ENCODE data around the gene RAB8B.

RAB8B gene

DNA sequence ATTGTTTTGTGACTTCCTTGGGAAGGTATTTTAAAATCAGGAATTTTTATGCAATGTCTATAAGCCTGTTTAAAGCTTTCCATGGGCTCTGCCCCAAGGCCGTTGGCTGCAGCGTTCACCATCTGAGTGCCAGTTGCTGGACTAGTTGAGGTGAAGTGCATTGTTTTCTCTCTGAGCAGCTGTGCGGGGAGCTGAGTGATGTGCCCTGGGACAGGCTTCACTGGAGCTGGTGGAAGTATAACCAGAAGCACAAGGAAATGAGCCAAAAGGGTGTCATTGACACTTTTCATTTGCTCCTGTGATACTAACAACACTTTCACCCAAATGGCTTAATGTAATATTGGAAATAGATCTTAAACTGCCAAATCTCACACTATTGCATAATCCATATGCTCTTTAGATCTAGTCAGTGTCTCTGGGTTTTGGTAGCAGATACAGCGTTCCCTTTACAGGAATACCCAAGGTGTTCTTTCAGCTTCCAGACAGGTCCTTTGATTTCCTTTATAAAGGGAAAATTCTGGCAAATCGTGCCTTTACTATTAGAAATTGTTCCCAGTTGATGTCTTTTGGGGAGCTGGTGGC is 117.2 kb downstream of the RAB8B start:
- no peak overlapping the region for H3K4me3 ChIP-seq (ENCODE audit: low read depth, low read length)
- TF ChIP-seq ZNF302 (tag by site-specific recombination; IDR thresholded peaks at IDR 0.05; ENCODE audit: low read depth) (no peak), ZNF24 (tag by site-specific recombination; IDR thresholded peaks at IDR 0.05) (no peak), YY2 (tag by site-specific recombination; IDR thresholded peaks at IDR 0.05) (no peak), ZNF610 (tag by site-specific recombination; IDR thresholded peaks at IDR 0.05; ENCODE audit: borderline replicate concordance) (no peak), ZNF623 (tag by site-specific recombination; IDR thresholded peaks at IDR 0.05) (no peak), ZNF76 (tag by site-specific recombination; IDR thresholded peaks at IDR 0.05; ENCODE audit: borderline replicate concordance, low read depth) (no peak), ZNF473 (tag by site-specific recombination; IDR thresholded peaks at IDR 0.05) (no peak), ZNF175 (tag by site-specific recombination; IDR thresholded peaks at IDR 0.05) (no peak), ZSCAN30 (tag by site-specific recombination; IDR thresholded peaks at IDR 0.05) (no peak), ZNF335 (tag by site-specific recombination; conservative IDR thresholded peaks at IDR 0.05) (no peak)
- TF ChIP-seq, protein P1, sequence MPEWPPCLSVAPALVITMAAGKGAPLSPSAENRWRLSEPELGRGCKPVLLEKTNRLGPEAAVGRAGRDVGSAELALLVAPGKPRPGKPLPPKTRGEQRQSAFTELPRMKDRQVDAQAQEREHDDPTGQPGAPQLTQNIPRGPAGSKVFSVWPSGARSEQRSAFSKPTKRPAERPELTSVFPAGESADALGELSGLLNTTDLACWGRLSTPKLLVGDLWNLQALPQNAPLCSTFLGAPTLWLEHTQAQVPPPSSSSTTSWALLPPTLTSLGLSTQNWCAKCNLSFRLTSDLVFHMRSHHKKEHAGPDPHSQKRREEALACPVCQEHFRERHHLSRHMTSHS (tag by site-specific recombination; IDR thresholded peaks at IDR 0.05): no peak
- TF ChIP-seq, protein P2, sequence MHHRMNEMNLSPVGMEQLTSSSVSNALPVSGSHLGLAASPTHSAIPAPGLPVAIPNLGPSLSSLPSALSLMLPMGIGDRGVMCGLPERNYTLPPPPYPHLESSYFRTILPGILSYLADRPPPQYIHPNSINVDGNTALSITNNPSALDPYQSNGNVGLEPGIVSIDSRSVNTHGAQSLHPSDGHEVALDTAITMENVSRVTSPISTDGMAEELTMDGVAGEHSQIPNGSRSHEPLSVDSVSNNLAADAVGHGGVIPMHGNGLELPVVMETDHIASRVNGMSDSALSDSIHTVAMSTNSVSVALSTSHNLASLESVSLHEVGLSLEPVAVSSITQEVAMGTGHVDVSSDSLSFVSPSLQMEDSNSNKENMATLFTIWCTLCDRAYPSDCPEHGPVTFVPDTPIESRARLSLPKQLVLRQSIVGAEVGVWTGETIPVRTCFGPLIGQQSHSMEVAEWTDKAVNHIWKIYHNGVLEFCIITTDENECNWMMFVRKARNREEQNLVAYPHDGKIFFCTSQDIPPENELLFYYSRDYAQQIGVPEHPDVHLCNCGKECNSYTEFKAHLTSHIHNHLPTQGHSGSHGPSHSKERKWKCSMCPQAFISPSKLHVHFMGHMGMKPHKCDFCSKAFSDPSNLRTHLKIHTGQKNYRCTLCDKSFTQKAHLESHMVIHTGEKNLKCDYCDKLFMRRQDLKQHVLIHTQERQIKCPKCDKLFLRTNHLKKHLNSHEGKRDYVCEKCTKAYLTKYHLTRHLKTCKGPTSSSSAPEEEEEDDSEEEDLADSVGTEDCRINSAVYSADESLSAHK (tag by site-specific recombination; IDR thresholded peaks at IDR 0.05): no peak
- TF ChIP-seq, protein P3, sequence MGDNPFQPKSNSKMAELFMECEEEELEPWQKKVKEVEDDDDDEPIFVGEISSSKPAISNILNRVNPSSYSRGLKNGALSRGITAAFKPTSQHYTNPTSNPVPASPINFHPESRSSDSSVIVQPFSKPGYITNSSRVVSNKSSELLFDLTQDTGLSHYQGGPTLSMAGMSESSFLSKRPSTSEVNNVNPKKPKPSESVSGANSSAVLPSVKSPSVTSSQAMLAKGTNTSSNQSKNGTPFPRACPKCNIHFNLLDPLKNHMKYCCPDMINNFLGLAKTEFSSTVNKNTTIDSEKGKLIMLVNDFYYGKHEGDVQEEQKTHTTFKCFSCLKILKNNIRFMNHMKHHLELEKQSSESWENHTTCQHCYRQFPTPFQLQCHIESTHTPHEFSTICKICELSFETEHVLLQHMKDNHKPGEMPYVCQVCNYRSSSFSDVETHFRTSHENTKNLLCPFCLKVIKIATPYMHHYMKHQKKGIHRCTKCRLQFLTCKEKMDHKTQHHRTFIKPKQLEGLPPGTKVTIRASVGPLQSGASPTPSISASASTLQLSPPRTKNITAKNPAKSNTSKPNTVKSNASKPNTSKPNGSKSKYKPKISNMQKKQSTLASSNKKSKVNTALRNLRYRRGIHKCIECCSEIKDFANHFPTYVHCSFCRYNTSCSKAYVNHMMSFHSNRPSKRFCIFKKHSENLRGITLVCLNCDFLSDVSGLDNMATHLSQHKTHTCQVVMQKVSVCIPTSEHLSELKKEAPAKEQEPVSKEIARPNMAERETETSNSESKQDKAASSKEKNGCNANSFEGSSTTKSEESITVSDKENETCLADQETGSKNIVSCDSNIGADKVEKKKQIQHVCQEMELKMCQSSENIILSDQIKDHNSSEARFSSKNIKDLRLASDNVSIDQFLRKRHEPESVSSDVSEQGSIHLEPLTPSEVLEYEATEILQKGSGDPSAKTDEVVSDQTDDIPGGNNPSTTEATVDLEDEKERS (tag by site-specific recombination; IDR thresholded peaks at IDR 0.05): no peak
- TF ChIP-seq, protein P4, sequence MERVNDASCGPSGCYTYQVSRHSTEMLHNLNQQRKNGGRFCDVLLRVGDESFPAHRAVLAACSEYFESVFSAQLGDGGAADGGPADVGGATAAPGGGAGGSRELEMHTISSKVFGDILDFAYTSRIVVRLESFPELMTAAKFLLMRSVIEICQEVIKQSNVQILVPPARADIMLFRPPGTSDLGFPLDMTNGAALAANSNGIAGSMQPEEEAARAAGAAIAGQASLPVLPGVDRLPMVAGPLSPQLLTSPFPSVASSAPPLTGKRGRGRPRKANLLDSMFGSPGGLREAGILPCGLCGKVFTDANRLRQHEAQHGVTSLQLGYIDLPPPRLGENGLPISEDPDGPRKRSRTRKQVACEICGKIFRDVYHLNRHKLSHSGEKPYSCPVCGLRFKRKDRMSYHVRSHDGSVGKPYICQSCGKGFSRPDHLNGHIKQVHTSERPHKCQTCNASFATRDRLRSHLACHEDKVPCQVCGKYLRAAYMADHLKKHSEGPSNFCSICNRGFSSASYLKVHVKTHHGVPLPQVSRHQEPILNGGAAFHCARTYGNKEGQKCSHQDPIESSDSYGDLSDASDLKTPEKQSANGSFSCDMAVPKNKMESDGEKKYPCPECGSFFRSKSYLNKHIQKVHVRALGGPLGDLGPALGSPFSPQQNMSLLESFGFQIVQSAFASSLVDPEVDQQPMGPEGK (tag by site-specific recombination; IDR thresholded peaks at IDR 0.05): no peak
- ChIA-PET CTCF (no interaction called here), POLR2A (interaction anchor here (0.6 kb wide), 1 partner anchor 239 kb away, joined by 8 read pairs; no protein-coding TSS in a partner anchor)
- H3K27ac ChIP-seq (ENCODE audit: extremely low read depth, low read depth, low read length): no peak overlapping the region
- no peaks in the 10 kb centered on the region for H3K9me3 ChIP-seq (ENCODE audit: control insufficient read depth, insufficient read depth, low read depth, low read length)
- no peaks in the 10 kb centered on the region for H3K4me1 ChIP-seq (ENCODE audit: control insufficient read depth, insufficient read depth, low read length)
- peaks cover 0 to 18% of the 10 kb centered on the region in 2 experiments; a peak in 1 of 3 replicates for H3K36me3 ChIP-seq (ENCODE audit: control insufficient read depth in 2 of 2, insufficient read depth in 1 of 2, low read length in 2 of 2)

DNA sequence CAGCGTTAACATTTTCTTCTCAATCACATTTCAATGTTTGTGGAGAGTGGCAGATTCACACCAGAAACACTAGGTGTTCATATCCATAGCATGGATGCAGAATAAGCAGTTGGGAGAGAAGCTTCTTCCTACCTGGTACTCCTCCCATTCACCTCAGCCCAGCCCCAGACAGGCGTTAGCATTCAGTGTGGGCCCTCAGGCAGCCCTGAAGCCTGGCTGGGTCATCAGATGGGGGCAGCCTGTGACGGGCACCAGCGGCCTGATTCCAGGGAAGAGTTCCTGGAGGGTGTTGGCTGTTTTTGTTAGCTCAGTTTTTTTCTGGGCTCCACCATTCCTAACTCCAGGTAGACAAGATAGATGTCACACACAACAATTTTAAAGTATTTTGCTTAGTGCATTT is 119.1 kb downstream of the RAB8B start:
- Histone ChIP-seq H3K4me3 (ENCODE audit: low read depth, low read length) (no peak overlapping the region), H3K27ac (ENCODE audit: extremely low read depth, low read depth, low read length) (no peak overlapping the region), H3K36me3 (ENCODE audit: control insufficient read depth in 2 of 2, insufficient read depth in 1 of 2, low read length in 2 of 2) (peaks cover 0 to 13% of the 10 kb centered on the region in 2 experiments; a peak in 1 of 3 replicates), H3K9me3 (ENCODE audit: control insufficient read depth, insufficient read depth, low read depth, low read length) (no peaks in the 10 kb centered on the region), H3K4me1 (ENCODE audit: control insufficient read depth, insufficient read depth, low read length) (no peaks in the 10 kb centered on the region)
- ChIA-PET CTCF (no interaction called here), POLR2A (no interaction called here)
- TF ChIP-seq, protein P5, sequence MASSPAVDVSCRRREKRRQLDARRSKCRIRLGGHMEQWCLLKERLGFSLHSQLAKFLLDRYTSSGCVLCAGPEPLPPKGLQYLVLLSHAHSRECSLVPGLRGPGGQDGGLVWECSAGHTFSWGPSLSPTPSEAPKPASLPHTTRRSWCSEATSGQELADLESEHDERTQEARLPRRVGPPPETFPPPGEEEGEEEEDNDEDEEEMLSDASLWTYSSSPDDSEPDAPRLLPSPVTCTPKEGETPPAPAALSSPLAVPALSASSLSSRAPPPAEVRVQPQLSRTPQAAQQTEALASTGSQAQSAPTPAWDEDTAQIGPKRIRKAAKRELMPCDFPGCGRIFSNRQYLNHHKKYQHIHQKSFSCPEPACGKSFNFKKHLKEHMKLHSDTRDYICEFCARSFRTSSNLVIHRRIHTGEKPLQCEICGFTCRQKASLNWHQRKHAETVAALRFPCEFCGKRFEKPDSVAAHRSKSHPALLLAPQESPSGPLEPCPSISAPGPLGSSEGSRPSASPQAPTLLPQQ (tag by site-specific recombination; IDR thresholded peaks at IDR 0.05): no peak
- TF ChIP-seq ZNF24 (tag by site-specific recombination; IDR thresholded peaks at IDR 0.05) (no peak), HOXD13 (CRISPR knock-in tag; IDR thresholded peaks at IDR 0.05; ENCODE audit: borderline replicate concordance) (no peak), ZNF155 (tag by site-specific recombination; IDR thresholded peaks at IDR 0.05) (no peak), ZNF175 (tag by site-specific recombination; IDR thresholded peaks at IDR 0.05) (no peak), ZNF404 (tag by site-specific recombination; IDR thresholded peaks at IDR 0.05) (no peak), ZNF510 (tag by site-specific recombination; IDR thresholded peaks at IDR 0.05; ENCODE audit: insufficient replicate concordance) (no peak), ZNF324 (tag by site-specific recombination; IDR thresholded peaks at IDR 0.05) (no peak), ZNF560 (tag by site-specific recombination; IDR thresholded peaks at IDR 0.05; ENCODE audit: borderline replicate concordance) (no peak), ZNF114 (tag by site-specific recombination; IDR thresholded peaks at IDR 0.05) (no peak)
- TF ChIP-seq, protein P6, sequence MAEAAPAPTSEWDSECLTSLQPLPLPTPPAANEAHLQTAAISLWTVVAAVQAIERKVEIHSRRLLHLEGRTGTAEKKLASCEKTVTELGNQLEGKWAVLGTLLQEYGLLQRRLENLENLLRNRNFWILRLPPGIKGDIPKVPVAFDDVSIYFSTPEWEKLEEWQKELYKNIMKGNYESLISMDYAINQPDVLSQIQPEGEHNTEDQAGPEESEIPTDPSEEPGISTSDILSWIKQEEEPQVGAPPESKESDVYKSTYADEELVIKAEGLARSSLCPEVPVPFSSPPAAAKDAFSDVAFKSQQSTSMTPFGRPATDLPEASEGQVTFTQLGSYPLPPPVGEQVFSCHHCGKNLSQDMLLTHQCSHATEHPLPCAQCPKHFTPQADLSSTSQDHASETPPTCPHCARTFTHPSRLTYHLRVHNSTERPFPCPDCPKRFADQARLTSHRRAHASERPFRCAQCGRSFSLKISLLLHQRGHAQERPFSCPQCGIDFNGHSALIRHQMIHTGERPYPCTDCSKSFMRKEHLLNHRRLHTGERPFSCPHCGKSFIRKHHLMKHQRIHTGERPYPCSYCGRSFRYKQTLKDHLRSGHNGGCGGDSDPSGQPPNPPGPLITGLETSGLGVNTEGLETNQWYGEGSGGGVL (tag by site-specific recombination; IDR thresholded peaks at IDR 0.05): no peak
